Amygdala (tissue), 56 donors: Measurements from ENCODE around the gene RNU6-7.
A peak's percentile ranks its signal among the peaks of the same experiment; 100 is the strongest.

Experiments used
- DNase-seq, 56 donors: peaks; one replicate each; lab custom pipeline; 2025; lab: John Stamatoyannopoulos, UW

The RNU6-7 gene

DNA sequence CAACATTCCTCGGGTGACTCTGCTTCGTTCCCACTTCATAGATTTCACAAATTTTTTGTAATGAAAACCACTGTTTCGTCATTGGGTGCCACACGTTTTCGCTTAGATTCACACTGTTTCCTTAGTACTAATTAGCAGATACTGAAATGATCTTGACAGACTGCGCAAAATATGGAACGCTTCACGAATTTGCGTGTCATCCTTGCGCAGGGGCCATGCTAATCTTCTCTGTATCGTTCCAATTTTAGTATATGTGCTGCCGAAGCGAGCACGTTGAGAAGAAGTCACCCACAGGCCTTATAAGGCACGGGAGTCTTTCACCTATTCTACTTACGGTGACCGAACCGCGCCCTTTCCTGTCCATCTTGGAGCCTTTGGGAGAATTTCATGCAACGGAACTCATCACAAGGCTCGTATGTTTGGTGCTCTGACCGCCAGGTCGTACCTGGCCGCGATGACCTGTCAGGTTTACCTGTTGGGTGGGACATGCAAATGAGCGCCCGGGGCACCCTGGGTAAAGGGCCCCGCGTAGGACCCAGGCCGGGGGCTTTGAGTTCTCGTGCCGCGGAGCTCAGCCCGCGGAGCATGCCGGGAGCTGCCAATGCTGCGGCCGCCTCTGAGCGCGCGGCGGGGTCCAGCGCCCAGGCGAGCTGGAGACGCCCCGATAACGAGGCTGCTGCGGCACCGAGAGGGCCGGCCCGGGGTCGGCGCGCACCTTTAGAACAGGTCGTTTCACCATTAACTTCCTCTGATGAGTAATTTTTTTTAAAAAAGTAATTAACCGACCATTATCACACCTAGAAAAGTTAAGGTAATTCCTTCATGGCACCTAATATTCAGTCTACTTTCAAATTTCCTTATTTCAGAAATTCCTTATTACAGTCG lies 1.4 kb downstream of the RNU6-7 start, which contains the start of gene RNU6-8:
Gene RNU6-8 (minus strand): TSS at position 272 of the 885 bp plus-strand sequence.
- peak; percentile 17 to 96 (median 76) for DNase-seq

DNA sequence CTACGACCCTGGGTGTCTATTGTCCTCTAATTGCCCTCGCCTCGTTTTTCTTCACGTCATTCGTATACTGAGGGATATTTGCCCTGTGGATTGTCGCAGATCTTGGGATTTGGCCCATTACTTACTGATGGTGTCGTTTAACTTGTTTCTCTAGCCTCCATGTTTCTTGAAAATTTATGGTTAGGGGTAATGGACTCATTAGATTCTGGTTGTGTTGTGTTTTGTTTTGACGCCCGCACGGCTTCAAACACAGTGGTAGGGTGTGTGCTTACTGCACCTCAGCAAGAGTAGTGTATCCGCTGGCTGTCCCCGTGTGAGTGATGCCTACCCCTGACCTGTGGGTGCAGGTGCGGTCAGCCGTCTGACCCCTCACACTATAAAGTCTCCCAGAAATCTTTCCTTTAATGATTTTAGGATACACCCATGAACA lies 2.1 kb downstream of the RNU6-7 start:
- DNase-seq, result peak in 4 of 56 donors; percentile 8 to 21 (median 14)

DNA sequence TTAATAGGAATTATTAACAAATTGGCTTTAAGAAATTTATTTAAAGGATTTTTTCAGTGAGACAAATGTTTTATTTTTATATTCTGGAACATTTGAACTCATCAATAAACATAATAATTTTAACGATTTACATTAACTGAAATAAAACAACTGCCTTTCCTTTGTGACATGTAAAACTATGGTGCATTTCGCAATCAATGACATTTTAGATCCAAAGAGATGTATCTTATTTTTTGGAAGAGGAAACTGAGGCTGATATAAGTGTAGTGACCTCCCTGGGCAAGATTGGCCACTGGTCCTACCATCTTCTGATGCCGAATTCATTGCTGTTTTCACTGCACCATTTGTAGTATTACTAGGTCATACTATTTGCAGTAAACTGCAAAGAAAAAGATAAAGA lies 3.7 kb downstream of the RNU6-7 start:
- DNase-seq, result no peak

DNA sequence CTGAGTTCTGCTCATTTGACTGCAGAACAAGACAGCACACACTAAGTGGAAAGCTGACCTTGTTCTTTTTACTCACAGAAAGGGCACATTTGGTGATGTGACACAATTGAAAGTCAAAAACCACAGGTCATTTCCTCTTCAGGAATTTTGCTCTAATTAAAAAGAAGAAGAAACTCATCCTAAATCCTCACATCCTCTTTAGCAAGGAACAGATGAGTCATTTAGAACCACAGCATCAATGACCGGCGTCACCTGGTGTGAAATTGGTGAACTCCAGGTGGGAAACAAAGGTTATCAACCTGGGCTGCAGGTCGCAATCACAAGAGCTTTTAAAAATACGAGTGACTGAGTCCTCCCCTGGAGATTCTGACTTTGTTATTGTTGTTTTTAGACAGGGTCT lies 4.1 kb downstream of the RNU6-7 start:
- no peak for DNase-seq

DNA sequence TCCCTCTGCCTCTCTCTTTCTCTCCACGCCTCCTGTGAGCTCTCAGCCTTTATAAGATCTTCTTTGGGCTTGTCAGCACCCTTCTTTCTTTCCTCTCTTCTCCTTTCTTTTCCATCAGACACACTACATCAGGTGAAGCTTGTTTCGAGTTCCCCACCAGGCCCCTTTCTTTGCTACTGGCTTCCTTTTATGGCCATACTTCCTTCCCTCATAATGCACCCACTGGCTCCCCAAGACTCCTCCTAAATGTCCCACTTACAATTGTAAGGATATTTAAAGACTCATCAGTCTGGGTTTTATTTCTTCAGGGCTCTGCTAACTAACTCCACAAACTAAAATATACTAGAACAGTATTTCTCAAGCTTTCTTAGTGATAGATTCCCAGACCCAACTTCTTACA lies 4.7 kb downstream of the RNU6-7 start:
- DNase-seq, result no peak

DNA sequence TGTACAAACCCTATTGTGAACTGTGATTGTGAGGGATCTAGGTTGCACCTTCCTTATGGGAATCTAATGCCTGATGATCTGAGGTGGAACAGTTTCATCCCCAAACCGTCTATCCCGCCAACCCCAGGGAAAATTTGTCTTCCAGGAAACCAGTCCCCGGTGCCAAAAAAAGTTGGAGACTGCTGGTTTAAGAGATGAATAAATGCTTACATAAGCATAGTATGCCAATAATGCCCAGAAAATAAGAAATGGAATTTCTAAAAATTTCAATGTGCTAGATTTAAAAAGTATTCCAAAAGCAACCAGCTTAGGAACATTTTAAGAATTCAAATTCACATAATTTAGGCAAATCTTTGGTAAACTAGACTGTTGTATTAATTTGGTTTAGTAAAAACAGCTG lies 6.6 kb downstream of the RNU6-7 start:
- no peak for DNase-seq

DNA sequence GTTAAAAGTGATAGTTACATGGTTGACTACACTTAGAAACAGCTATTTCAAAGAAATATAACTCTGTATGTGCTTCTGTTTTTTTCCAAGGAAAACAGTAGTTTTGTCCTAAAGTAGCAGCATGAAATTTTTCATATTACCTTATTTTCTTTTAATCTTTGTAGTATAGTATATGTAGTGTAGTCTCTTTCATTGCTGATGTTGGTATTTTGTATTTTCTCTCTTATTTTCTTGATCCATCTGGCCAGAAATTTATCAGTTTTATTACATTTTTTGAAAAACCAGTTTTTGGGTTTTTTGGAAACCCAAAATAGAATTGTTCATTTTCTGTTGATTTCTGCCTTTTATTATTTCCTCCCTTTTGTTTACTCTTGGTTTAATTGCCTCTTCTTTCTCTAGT lies 7.6 kb downstream of the RNU6-7 start:
- no peak for DNase-seq

DNA sequence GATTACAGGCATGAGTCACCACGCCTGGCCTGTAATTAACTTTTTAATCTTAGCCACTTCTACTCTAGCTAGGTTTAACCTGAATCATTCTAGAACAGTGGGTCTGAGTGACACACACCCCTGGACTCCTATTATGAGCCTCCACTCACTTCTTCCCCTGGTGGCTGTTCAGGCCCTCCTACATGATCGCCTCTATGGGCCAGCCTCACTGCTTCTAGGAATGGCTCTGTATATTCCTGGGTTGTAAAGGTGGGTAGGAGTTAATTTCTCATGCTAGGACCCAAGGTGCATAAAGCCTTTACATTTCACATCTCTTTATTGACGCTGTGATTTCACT lies 9.2 kb downstream of the RNU6-7 start:
- no peak for DNase-seq

DNA sequence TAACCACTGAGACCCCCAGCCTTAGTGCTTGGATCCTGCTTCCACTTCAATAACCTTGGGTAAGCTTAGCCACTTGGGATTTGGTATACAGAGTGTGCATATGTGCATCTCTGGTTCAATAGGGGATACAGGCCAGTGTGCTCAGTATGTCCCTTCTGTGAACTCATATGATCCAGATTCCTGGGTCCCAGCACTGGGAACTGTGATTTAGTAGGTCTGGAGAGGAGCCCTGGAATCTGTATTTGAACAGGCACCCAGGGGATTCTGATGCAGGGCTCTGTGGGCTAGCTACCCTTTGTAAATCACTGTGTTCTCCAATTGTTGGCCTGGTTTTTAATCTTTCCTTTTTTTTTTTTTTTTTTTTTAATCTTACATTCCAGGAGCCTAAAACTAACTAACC lies 11.0 kb downstream of the RNU6-7 start:
- no peak for DNase-seq

DNA sequence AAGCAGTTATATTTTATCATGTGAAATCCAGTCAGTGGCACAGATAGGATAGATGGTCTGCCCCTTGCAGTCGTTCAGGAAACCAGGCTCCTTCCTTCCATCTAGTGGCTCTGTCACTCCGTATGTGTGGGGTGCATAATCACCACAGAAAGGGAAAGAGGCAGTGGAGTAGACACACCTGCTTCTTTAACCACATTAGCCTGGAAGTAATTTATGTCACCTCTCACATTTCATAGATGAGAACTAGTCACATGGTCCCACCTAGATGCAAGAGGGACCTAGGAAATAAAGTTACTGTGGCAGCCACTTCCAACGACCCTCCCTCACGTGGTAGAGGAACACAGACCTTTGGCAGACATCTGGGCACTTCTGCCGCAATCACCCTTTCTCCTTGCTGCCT lies 15.5 kb downstream of the RNU6-7 start:
- no peak for DNase-seq

DNA sequence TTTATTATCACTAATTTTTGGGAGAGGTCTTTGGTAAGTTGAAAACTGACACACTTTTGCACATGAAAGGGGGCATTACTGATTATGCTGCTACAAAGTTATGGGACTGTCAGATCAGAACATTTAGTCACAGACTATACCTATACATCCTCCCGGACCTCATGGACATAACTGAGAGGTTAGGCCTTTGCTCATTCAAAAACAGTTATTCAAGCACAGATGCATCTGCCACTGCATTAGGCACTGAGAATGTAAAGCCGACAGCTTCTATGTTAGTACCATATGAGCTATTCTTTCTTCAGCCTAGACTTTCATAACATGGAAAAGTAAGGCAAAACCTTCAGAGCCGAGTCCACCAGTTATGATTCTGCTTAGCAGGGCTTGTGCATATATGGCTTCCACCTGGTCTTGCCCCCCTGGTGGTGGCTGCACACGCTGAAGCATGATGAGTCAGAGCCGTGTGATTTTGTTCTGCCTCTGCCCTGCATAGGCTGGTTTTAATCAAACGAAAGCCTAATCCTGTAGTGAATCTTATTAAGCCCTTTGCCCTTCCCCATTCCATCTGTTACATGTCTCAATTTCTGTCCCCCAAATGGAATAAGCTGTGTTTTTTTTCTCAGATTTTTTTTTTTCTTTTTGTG lies 23.0 kb downstream of the RNU6-7 start:
- peak in 14 of 56 donors; percentile 1 to 28 (median 4) for DNase-seq

DNA sequence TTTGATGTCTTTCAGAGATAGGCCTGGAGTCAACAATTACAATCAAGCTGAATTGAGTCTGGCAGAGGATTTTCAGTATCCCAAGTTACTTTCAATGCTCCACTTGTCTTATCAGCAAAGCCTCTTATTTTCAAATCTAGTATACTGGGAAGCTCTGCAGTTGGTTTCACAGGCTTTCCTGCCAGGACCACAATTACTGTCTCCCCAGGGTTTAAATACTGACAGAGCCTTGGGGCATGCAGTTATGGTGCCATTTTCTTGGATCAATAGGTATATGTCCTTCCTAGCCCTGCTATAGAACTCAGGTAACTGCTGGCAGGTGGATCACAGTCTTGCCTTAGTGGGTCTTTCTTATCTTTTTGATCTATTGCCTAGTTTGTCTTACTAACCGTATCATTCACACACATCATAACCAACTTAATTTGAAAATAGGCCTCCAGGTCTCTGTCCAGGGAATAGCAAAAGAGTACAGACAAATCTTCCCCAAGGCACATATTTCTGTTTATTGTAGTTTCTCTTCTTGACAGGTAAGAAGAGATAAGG lies 23.6 kb downstream of the RNU6-7 start:
- DNase-seq, result no peak

DNA sequence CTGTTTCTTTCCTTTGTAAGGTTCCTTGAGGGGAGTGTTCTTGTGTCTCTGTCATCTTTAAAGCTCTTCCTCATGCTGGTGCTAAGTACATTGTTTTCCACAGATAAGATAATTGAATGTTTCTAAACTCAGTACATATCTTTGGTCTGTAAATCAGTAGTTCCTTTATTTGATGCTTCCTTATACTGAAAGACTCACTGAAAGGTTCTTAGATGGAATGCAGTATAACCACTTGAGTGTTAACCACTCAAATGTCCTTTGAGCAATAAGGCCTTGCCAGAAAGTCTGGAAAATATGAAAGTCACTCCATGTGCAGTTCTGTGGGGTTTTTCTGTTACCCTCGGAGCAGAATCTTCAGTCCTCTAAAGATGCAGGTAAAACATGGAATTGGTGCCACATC lies 24.2 kb downstream of the RNU6-7 start:
- no peak for DNase-seq

DNA sequence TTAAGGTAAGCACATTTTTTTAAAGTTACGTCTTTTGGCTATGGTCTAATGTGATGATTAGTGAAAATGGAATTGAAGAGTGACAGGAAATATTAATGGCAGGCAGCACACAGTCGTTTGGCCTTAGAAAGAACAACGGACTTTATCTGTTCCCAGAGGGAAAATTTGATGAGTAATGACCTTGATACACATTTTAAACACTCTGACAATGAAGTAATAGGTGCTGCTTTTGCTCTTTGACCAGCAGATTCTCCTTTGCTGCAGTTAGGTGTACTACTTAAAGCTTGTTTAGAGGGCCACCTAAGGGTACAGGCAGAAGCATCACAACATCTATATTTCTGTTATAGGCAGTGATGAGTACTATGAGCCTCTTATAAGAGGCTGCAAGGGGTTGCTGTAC lies 28.3 kb downstream of the RNU6-7 start:
- no peak for DNase-seq

DNA sequence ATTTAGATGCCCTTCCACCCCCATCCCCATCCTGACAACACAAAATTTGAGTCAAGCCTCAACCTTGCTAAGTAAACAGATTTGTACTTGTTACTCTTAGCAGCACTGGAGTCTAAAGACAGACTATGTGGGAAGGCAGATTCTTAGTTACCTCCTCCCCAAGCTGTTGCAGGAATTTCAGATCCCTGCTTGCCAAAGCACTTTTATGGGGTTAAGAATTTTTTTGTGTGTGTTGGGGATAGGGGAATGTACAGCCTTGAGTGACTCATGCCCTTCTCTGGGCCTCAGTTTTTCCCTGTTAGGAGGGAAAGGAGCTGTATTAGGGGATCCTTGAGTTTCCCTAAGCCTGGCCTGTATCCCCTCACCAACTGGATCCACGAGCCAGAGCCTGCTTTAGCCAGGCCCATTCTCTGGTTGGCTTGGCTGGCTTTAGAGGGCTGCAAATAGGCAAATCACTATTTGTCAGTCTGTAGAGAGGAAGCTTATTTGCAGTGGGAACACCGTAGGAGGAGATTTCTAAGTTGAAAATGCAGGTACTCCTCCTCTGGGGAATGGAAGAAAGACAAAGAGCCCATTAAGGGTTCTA lies 28.9 kb downstream of the RNU6-7 start:
- DNase-seq, result peak in 4 of 56 donors; percentile 1 to 22 (median 4)

DNA sequence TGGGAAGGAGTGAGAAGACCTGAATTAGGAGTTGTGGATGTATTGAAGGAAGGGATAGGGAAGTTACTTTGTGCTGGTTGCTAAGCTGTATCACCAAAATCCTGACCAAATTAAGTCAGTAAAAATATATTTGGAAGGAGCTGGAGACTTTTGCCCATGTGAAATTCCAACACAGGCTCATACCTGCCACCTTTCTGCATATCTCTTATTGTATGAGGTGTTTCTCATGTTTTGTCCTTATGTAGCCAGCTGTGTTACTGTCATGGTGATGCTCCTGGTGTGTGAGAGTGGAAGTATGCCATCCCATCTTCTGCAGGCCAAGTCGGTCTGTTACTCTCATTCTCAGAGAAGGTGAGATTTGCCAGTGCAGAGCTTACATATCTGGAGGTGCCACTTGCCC lies 30.6 kb downstream of the RNU6-7 start:
- DNase-seq, result no peak

DNA sequence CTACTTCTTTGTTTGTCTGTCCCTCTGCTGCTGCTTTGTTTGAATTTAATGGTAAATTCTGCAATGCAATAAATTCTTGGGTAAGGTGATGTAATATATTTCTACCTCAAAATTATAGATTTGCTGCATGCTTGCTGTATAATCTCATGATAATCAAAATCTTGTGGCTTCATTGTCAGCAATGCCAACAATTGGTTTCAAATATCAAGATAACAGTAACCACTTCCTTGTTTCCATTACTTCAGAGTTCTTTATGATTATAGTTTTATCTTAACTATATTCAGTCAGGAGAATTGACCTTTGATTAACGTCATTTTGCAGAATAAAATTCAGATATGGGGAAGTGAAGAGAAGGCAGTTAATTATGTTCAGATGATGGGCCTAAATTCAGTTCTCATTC lies 31.4 kb downstream of the RNU6-7 start:
- no peak for DNase-seq

DNA sequence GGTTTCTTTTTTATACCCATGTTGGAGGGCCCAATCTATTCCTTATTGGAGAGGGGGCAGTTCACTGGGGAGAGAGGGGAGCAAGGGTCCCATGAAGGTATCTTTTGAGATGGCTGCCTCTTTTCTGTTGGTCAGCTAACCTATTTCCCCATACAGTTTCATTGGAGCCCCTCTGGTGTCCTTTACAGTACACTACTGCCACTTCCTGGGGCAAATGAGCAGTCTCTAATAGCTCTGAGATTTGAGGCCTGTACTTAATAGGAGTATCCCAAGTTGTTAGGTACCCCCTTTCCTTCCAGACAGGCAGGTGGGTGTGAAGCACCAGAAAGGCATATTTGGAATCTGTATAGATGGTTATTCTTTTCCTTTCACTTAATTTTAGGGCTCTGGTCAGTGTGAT lies 42.6 kb downstream of the RNU6-7 start:
- DNase-seq, result no peak

DNA sequence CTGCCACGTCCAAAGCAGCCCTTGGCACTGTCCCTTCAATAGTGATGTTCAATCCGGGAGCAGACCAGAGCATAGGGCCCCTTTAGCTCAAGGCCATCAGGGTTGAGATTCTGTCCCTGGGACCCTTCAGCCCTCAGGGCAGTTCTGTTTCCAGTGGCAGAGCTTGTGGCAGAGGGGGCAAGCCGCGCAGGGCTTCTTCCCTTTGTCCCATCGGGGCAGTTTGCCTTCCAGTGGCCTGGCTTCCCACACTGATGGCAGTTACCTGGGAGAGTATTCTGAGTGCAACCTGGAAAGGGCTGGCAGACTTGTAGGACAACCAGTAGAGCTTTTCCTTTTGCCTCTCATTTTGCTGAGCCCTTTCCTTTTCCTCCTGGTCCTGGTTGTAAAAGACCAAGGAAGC lies 44.9 kb downstream of the RNU6-7 start:
- DNase-seq, result no peak

DNA sequence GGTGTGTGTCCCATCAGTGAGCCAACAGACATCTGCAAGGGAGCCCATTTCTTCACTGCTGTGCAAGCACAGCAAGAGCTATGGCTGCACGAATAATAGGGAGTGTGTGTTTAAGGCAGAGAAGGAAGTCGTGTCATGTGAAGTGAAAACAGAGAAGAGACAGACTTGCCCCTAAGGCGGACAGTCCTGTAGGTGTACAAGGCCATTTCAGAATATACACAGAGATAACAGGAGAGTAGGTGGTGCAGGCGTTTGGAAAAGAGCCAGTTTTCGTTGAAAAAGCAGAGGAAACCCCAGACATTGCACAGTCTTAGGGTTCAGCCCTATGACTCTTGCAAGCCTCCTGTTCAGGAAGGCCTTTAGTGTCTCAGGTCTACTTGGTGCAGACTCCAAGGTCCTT lies 47.5 kb downstream of the RNU6-7 start:
- no peak for DNase-seq

DNA sequence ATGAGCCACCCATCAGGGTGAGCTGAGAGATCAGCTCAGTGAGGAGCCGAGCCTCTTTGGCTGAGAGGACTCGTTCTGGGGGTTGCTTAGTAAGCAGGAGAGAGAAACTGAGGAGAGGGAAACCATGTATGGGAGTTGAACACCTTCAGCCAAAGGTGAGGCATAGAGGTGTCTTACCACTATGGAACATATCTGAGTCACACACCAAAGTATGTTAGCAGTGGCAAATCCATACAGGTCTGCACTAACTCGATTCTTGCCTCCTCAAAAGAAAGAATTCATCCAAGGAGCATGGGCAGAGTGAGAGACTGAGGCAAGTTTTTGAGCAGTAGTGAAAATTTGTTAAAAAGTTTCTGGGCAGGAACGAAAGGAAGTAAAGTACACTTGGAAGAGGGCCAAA lies 47.9 kb downstream of the RNU6-7 start:
- DNase-seq, result no peak
